DND-41 (cell line): ENCODE measurements around the gene ACSM4.

Experiments
- ATAC-seq: fragments of 200-7000 bp; cut with Tn5 transposase; 3 replicates; pipeline ENCODE4 v1.9.1; 2021; ENCODE audit warnings: low read depth; ENCODE audit not compliant: insufficient read depth
- DNase-seq: peaks from one replicate; pipeline ENCODE4 v3.0.0-alpha.2; 2020
- H2AFZ ChIP-seq: 2 replicates; pipeline ENCODE4 v1.6.0; 2012; ENCODE audit warnings: low read depth, low read length
- H3K27ac ChIP-seq: 2 replicates; pipeline ENCODE4 v1.5.1; 2012; ENCODE audit warnings: low read length, inconsistent platforms
- H3K27me3 ChIP-seq: fragments of 200-600 bp; sonication (generic); 2 replicates; pipeline ENCODE4 v1.6.0; 2012; ENCODE audit warnings: low read length, mild to moderate bottlenecking, inconsistent platforms; ENCODE audit not compliant: insufficient read depth, poor library complexity
- H3K36me3 ChIP-seq: 2 replicates; pipeline ENCODE4 v1.5.1; 2012; ENCODE audit warnings: low read length, inconsistent platforms; ENCODE audit not compliant: insufficient read depth
- H3K4me1 ChIP-seq: 2 replicates; pipeline ENCODE4 v1.5.1; 2012; ENCODE audit warnings: mild to moderate bottlenecking, low read length; ENCODE audit not compliant: insufficient read depth
- H3K4me2 ChIP-seq: 2 replicates; pipeline ENCODE4 v1.6.0; 2012; ENCODE audit warnings: mild to moderate bottlenecking, moderate library complexity, low read length, inconsistent platforms; ENCODE audit not compliant: insufficient read depth
- H3K4me3 ChIP-seq, 2 experiments: fragments of 200-600 bp in 1 of 2; shearing (Covaris generic) in 1 of 2; 2 replicates each; pipeline ENCODE4 v1.5.1; 2012 to 2016; ENCODE audit warnings: inconsistent platforms in 2 of 2, low read length in 2 of 2, mild to moderate bottlenecking in 2 of 2, low read depth in 1 of 2, moderate library complexity in 1 of 2
- H3K79me2 ChIP-seq: 2 replicates; pipeline ENCODE4 v1.6.0; 2012; ENCODE audit warnings: low read length, inconsistent platforms; ENCODE audit not compliant: insufficient read depth
- H3K9ac ChIP-seq: 2 replicates; pipeline ENCODE4 v1.6.0; 2012; ENCODE audit warnings: low read depth, mild to moderate bottlenecking, inconsistent platforms, low read length, moderate library complexity
- H3K9me3 ChIP-seq: 2 replicates; pipeline ENCODE4 v1.5.1; 2012; ENCODE audit warnings: low read length, moderate library complexity, mild to moderate bottlenecking, inconsistent platforms; ENCODE audit not compliant: insufficient read depth, severe bottlenecking
- H4K20me1 ChIP-seq: 2 replicates; pipeline ENCODE4 v1.6.0; 2012; ENCODE audit warnings: low read length; ENCODE audit not compliant: insufficient read depth
- CTCF ChIP-seq: IDR thresholded peaks from 2 replicates; pipeline ENCODE4 v1.5.1; 2012; ENCODE audit warnings: borderline replicate concordance, low read length, moderate library complexity, mild to moderate bottlenecking; ENCODE audit not compliant: poor library complexity, severe bottlenecking; ENCODE audit errors: extremely low read depth
- EZH2 ChIP-seq: IDR thresholded peaks from 3 replicates; pipeline ENCODE4 v1.6.1; 2012; ENCODE audit warnings: borderline replicate concordance, low read depth, mild to moderate bottlenecking, moderate library complexity, low read length, inconsistent platforms; ENCODE audit not compliant: severe bottlenecking

Gene ACSM4

GRCh38 chr12:7293670-7294069 is 10.2 kb upstream of the ACSM4 start:
- no peak for ATAC-seq
- Histone ChIP-seq H3K9ac (no peak overlapping the region), H3K4me1 (no peaks in the 10 kb centered on the region), H2AFZ (no peak overlapping the region), H4K20me1 (no peaks in the 10 kb centered on the region), H3K27ac (no peak overlapping the region), H3K27me3 (no peaks in the 10 kb centered on the region), H3K4me2 (no peak overlapping the region), H3K4me3 (no peak overlapping the region), H3K36me3 (no peaks in the 10 kb centered on the region), H3K9me3 (peaks cover 2% of the 10 kb centered on the region), H3K79me2 (no peaks in the 10 kb centered on the region)
- TF ChIP-seq CTCF (no peak), EZH2 (no peak)
- no peak for DNase-seq

DNA sequence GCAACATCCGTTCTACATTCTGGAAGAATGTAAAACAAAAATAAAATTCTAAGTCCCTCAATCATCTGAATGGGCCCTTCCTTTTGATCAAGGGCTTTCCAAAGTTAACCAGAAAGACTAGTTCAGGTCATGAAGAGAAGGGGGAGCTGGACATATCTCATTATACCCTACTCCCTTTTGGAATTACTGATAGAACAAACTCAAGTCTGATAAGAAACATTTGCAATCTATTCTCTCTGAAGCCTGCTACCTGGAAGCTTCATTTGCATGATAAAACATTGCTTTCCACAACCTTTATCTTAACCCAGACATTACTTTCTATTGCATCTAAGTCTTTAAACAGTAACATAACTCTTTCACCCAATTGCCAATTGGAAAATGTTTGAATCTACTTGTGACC is 8.3 kb upstream of the ACSM4 start:
- H3K9ac ChIP-seq, result no peak overlapping the region
- no peaks in the 10 kb centered on the region for H3K79me2 ChIP-seq
- no peak overlapping the region for H3K4me2 ChIP-seq
- no peaks in the 10 kb centered on the region for H3K36me3 ChIP-seq
- no peaks in the 10 kb centered on the region for H3K4me1 ChIP-seq
- H2AFZ ChIP-seq, result no peak overlapping the region
- DNase-seq (no peak), ATAC-seq (no peak)
- H3K4me3 ChIP-seq, result no peak overlapping the region
- no peaks in the 10 kb centered on the region for H3K9me3 ChIP-seq
- no peaks in the 10 kb centered on the region for H3K27me3 ChIP-seq
- H4K20me1 ChIP-seq, result no peaks in the 10 kb centered on the region
- TF ChIP-seq CTCF, result no peak
- TF ChIP-seq EZH2, result no peak
- no peak overlapping the region for H3K27ac ChIP-seq

DNA sequence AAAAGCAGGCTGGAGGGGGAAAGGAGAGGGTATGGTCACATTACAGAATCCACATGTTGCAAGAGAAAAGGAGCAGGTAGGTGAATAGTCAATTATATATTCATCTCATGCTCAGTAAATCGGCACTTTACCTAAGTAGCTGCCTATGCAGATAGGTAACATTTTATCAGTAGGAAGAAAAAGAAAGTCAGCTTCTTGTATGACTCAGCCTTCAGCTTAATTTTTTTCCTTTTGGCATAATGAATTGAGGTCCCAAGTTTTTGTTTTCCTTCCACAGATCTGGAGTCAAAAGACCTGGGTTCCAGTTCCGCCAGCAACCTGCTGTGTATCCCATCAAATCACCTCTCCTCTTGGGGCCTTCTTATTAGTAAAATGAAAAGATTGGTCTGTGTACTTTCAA is 6.0 kb upstream of the ACSM4 start:
- H3K4me3 ChIP-seq, result no peak overlapping the region
- H3K27me3 ChIP-seq, result peaks cover 3% of the 10 kb centered on the region
- no peaks in the 10 kb centered on the region for H3K36me3 ChIP-seq
- H3K4me2 ChIP-seq, result no peak overlapping the region
- no peak overlapping the region for H3K9ac ChIP-seq
- no peaks in the 10 kb centered on the region for H4K20me1 ChIP-seq
- no peak overlapping the region for H3K27ac ChIP-seq
- H3K79me2 ChIP-seq, result no peaks in the 10 kb centered on the region
- no peak for ATAC-seq
- H3K4me1 ChIP-seq, result no peaks in the 10 kb centered on the region
- TF ChIP-seq EZH2, result no peak
- no peak for TF ChIP-seq CTCF
- H3K9me3 ChIP-seq, result no peaks in the 10 kb centered on the region
- no peak for DNase-seq
- no peak overlapping the region for H2AFZ ChIP-seq
